CD4-positive, alpha-beta T cell treated with Interleukin-10 for 1 hour (primary cell): ENCODE measurements around the gene PTTG1IP.

Source experiments
- DNase-seq: peaks from one replicate; pipeline ENCODE4 v3.0.0-alpha.2; 2020

PTTG1IP gene

DNA sequence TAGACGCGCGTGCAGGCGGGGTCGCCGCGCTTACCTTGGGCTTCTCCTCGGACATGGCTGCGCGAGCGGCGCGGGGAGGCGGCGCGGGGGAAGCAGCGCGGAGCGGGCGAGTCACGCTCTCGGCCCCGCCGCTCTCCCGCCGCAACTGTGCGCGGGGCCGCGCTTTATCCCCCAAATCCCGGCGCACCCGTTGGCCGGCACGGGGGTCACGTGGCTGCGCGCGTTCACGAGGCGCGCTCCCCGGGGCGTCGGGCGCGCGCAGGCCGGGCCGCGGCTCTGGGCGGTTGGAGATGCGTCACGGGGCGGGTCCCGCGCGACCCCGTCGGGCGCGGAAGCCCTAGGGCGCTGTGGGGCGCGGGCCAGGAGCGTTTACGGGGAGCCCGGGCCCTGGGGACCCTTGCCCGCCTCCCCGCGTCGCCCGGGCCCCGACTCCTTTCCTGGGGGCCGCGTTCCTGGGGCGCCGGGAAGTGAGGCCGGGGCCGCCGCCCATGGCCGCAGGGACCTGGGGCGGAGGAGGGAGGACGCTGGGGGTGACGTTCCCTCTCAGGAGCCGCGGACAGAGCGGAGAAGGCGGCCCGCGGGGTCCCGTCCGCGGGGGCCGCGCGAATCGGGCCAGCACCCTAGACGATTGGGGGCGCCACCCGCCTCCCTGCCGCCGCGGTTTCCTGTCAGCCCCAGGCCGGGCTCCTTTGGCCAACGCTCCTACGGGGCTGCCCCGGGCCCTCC lies 55.4 kb downstream of the PTTG1IP start, which contains the start of gene SUMO3:
TSS of gene SUMO3 (minus strand) at position 149 of the 726 bp plus-strand sequence. CDS start at position 55, 94 bp downstream.
- DNase-seq = peak; percentile 92

DNA sequence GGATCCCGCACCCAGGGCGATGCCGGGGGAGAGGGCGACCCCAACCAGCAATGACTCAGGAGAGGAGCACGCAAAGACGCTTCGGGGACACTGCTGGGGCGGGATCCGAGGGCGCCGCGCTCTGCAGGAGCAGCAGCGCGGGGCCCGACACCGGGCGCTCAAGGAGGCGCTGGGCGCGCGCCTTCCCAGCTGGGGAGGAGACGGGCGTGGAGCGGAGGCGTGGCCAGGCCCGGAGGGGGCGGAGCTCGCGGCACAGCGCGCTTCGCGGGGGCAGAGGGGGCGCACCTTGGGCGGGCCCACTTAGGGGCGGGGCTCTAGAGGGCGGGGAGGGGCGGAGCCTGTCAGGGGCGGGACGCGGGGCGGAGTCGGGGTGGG lies 56.0 kb downstream of the PTTG1IP start:
- peak; percentile 94 for DNase-seq

DNA sequence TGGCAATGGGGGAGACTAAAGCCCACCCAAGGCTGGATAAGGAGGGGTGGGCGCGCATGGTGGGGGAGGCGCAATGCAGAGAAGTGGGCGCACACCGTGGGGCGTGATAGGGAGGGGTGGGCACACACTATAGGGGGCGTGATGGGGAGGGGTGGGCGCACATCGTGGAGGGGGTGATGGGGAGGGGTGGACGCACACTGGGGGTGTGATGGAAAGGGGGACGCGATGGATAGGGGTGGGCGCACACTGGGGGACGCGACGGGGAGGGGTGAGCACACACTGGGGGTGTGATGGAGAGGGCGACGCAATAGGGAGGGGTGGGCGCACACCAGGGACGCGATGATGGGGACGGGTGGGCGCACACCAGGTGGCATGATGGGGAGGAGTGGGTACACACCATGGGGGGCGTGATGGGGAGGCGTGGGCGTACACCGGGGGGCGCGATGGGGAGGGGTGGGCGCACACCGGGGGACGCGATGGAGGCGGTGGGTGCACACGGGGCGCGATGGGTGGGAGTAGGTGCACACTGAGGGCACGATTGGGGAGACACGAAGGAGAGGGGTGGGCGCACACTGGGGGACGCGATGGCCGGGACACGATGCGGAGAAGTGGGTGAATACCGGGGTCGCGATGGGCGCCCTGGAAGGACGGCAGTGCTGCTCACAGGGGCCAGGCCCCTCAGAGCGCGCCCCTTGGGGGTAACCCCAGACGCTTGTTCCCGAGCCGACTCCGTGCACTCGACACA lies 56.6 kb downstream of the PTTG1IP start:
- no peak for DNase-seq

DNA sequence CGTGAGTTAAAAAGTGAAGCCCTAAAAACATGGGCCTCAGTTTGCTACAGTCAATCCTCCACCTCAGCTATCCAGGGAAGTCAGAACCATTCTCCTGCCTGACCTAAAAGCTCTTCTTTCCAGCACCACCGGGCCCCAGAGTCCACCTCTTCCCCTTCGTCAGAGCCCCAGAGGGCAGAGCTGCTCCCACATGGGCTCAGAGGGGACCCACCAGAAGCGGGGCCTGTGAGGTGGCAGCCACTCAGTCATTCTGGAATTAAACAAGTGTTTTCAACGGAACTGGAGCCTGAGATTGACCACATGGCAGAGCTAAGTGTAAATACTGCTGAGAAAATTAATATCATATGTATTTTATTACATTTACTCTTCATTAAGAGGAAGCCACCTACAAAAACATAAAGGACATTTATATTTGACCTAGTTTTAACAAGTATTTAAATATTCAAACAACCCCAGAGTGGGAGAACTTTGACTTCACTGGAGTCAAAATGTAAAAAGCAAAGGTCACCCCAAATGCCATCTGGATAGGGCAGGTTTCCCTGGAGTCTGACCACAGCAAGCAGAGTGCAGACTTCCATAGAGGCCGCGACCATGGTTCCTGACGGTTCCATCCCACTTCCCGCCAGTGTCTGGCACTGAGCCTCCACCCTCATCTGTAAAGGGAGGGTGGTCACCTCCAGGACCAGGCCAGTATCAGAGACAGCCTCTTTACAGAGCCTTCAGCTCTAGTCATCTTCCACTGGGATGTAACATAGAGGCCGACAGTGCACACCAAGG lies 57.5 kb downstream of the PTTG1IP start:
- DNase-seq = no peak

DNA sequence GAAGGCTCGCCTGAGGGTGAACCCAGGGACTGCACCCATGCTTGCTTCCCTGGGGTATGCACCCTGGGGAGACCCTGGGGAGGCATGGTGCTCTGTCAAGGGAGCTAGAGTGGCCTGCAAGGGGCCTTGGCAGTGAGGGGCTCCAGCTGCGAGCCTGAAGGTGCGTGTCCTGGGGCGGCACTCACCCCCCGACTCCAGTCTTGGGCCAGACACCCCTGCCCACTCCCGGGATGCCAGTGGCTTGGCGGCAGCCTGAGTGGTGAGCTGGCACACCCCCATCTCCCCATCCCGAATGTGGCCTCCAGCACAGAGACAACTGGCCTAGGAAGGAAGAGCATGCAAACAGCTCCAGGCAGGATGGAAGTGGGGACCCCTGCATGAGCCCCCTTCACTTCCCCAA lies 58.3 kb downstream of the PTTG1IP start:
- DNase-seq = no peak

DNA sequence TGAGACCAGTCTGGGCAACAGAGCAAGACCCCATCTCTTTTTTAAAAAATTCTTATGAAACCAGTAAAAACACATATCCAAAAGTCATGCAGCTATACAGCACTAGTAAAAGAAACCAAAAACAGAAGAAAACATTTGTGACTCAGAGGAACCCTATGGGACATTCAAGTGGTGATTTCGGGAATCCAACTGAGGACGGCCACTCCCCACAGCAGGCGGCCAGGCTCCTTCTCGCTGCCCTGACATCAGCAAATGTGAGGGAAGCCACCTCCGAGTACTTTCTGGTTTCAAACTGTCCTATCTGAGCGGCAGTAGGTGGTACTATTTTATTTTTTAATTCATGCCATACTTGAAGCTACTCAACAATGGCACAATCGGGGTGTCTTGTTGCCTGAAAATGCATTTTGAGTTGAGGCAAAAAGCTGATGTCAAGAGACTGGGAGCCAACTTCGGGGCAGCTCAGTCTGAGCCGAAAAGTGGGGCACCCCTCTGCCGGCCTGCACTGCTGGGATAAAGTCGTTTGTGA lies 58.9 kb downstream of the PTTG1IP start:
- DNase-seq = no peak

DNA sequence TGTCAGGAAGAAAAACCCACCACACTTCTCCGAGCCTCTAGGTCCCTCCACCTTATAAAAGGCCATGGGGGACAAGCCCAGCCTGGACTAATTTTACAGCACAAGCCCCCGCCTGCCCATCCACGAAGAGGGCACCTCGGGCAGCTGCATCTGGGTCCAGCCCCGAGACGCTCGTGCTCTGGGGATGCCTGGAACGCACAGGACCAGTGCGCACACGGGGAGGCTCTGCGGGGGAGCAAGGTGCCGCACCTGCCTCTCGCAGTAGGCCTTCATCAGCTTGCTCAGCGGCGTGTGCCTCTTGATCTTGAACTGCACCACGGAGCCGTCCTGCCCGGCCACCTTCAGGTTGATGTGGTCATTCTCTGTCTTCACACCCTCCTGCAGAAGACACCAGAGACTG lies 59.8 kb downstream of the PTTG1IP start:
- DNase-seq = no peak

DNA sequence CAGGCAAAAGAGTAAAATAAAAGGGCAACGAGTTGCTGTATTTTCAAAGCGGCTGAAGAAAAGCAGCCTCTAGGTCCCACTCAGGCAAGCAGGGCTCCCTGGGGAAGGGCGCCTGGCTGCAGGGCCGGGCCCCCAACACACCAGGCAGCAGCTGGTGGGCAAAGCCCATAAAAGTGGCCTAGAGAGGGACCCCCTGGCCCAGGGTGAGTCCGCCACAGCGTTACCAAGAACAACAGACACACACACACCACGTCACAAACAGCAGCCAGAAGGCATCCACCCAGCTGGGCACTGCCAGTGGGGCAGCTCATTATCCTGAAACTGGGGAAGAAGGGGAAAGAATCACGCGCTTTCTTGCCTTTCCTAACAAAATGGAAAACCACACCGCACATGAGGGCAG lies 60.3 kb downstream of the PTTG1IP start:
- no peak for DNase-seq

DNA sequence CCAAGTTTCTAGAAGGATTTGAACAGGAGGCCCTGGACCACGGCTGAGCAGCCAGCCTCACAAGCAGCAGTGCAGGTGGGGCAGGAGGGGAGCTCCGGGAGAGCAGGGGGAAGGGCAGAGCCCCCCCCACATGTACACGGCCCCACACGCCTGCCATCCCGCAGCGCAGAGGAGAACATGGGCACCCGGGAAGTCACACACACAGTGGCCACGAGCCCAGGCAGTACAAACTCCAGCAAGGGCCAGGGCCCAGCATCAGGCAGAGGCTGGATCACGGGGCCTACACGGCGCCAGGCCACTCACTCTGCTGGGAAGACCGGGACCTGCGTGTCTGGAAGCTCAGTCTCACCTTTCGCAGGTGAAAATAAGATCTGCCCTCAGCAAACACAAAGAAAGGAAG lies 60.9 kb downstream of the PTTG1IP start:
- no peak for DNase-seq

DNA sequence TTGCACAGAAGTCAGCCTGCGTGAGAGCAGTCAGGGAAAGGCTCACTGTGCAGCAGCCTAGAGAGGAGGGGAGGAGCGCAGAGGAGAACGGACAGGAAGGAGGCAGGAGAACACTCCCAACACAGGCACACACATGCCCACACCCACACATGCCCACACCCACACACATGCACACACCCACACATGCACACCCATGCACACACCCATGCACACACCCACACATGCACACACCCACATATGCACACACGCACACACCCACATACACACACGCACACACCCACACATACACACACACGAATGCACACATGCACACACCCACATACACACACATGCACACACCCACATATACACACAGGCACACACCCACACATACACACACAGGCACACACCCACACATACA lies 62.7 kb downstream of the PTTG1IP start:
- DNase-seq = no peak

DNA sequence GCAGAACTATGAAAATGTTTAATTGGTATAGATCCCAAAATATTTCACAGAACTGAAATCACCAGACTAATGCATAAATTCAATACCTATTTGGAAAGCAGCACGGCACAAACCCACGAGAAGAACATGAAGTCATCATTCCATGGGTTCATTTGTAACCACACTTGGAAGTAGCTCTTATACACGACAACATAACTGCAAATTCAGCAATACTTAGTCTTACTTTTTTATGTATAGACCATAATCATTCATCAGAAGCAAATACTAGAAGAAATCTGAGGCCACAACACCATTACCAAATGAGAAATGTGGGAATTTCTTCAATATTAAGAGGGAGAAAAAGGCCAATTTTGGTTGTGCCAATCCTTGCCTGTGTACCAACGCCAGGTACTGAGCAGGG lies 67.6 kb downstream of the PTTG1IP start:
- no peak for DNase-seq

DNA sequence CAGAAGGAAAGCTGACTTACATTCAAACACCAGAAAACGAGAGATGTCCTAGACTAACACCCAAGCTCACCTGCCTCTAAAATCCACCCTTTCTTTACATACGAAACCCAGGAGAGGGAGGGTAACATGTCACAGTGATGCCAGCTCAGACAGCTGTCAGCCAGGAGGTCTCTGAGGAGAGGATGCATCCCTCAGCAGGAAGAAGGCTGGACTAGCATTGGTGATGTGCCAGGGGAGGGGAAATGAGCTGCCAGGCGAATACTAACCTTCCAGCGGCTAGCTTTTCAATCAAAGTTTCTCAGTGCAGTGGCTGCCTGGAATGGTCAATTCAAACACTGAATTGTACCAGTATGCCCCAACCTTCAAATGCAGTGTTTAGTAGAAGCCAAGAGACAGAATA lies 68.3 kb downstream of the PTTG1IP start:
- no peak for DNase-seq

DNA sequence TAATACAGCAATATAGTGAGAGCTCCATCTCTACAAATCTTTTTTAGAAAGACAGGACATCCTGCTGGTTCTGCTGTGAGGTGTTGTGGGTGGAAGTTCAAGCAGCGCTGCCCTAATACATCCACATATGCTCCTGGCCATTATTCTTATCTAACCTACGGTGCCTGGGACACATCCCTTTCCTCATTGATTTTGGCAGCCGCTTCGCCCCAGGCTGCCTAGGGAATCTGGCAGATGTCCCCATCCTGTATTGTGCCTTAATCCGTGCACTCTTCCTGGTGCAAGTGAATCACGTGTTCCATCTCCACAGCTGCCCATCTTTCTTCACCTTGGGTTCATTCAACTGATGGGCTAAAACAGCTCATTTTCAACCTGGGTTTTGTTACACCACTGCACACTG lies 68.7 kb downstream of the PTTG1IP start:
- no peak for DNase-seq

DNA sequence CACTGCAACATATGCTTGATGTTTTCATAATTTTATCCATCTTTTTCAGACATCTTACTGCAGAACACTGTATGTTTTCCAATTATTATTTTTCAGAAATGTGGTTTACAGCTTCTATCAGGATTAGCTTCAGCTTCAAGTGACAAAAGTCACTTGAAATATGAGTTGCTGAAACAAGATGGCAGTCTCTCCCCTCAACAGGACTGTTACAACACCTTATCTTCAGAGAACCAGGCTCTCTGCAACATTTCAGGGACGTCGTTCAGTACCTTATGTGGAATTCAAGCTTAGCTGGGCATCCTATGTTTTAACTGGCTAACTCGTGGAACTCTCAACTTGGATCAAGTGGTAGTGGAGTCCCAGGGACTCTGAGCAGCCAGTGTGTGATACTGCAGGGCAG lies 69.8 kb downstream of the PTTG1IP start:
- DNase-seq = no peak

DNA sequence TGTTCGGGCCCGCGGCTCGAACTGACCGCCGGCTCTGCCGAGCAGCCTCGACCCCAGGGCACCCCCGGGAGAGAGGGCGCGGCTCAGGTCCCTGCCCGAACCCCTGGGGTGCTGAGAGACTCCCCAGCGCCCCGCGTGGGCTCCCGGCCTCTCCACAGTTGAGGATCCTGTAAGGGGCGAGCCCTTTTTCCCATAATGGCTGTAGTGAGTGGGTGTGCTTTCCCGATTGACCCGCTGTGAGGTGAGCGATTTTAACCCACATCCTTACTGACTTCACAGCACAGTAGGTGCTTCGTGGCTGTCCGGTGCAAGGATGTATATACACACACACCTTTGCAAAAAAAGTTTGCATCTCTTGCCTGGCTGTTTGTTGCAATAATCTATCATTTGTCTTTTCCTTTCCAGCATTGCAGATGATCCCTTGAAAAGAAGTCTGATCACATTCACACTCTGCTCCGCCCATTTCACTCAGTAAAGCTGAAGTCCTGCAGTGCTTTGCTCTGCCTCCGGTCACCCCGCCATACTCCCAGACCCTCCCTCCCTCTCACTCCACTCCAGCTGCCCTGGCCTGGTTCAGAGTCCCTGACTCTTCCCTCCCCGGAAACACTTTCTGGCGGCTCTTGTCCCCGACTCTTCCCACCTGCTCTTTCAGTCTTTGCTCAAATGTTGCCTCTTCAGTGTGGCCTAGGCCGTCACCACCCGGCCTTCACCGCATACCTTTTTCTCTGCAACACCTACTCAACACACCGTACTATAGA lies 70.9 kb downstream of the PTTG1IP start:
- DNase-seq = no peak

DNA sequence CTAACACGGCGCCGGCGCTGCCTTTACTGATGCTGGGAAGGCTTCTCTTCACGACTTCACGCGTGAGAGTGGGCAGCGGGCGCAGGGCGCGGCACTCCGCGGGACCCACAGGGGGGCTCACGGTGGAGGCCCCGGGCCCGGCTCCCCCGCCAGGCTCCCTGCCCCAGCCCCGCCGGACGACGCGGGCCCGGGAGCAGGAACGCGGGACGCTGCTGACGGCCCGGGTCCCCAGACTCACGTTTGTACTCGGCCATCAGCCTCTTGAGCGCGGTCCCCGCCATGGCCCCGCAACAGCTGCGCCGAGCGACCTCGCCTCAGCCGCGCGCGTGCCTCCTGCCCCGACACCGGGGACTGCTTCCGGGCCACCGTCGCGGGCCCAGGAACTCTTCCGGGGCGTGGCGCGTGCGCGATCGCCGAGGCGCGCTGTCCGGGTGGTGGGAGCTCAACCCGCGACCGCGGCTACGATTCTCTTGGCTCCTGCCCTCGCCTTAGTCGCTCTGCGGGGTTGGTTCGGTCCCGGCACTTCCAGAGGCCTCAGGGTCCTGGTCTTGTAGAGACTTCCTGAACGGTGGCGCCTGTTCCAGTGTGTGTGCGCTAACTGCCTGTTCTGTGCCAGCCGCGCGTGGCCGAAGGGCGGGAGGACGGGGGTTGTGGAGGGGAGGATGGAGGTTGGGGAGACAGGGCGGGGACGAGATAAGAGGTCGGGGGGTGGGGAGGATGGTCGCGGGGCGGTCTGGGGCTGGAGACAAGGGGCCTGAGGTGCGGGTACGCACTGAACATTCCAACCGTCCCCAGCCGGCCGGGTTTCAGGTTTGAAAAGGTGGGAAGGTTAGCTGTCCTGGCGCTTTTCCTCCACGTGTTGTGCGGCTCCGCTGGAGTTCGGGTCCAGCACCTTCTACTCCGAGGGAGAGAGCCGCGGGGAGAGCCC lies 71.8 kb downstream of the PTTG1IP start, which contains the start of gene UBE2G2:
TSS of gene UBE2G2 (minus strand) at position 353 of the 928 bp plus-strand sequence. CDS start at position 281, 72 bp downstream.
- peak; percentile 90 for DNase-seq

DNA sequence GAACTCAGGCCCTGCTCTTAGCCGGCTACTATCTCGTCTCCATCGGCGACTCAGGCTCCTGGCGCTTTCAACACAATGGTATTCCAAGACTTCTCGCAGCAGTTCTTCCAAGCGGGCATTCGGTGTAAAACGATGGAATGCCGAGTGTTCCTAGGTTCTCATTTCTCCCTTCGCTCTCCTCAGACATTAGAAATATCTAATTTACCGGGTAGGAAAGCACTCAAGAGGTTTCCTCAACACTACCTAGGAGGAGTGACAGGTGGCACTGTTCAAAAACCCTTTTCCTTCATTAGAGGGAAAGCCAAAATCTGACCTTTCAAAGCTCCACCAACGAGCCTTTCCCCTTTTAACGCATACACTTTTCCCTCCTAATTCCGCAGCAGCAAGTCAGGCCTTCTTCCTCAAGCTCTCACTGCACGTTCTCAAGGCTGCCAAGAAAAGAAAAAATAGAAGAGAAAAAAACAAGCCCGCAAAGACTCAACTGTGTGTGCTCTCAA lies 72.5 kb downstream of the PTTG1IP start:
- peak; percentile 55 for DNase-seq

DNA sequence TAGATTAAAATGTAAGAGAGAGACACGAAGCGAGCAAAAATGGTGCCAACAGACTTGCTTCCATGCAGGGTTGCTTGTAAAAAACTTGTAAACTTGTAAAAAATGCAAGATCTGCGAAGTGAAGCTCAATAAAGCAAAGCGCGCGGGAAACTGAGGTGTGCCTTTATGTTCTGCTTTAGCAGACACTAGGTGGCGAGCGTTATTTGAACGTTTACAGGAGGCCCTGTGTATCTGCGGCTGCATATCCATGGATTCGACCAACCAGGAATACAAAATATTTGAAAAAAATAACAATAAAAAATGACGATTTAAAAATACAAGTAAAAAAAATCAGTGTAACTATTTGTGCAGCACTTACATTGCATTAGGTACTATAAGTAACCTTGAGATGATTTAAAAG lies 73.4 kb downstream of the PTTG1IP start:
- DNase-seq = peak; percentile 14

DNA sequence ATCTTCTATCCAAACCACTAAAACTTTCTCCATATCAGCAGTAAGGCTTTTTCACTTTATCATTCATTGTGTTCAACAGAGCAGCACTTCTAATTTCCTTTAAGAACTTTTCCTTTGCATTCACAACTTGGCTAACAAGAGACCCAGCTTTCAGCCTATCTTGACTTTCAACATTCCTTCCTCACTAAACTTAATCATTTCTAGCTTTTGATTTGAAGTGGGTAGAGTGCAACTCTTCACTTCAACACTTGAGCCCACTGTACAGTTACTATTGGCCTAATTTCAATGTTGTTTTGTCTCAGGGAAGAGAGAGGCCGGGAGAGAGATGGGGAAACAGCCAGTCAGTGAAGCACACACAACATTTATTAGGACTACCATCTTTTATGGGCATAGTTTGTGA lies 73.8 kb downstream of the PTTG1IP start:
- no peak for DNase-seq
